ENCODE measurements around the gene ETS2.

Gene ETS2

GRCh38 chr21:38806153-38806941 is 618 bp downstream of the ETS2 start:
- TF ChIP-seq FOXM1 (IDR thresholded peaks at IDR 0.05; ENCODE audit: borderline replicate concordance, low read depth) = no peak
- TF ChIP-seq ZBTB7A (IDR thresholded peaks at IDR 0.05; ENCODE audit: low read depth) = peak; percentile 84

- TF ChIP-seq RAD21 (IDR thresholded peaks at IDR 0.05; ENCODE audit: low read depth) = no peak
- TF ChIP-seq REST (IDR thresholded peaks at IDR 0.05; ENCODE audit: low read depth) = no peak
- TF ChIP-seq CREB1 (IDR thresholded peaks at IDR 0.05; ENCODE audit: low read depth) = no peak
- TF ChIP-seq TEAD4 (IDR thresholded peaks at IDR 0.05) = no peak
- TF ChIP-seq EGR1 (IDR thresholded peaks at IDR 0.05) = no peak
- no peak for TF ChIP-seq TCF12 (IDR thresholded peaks at IDR 0.05; ENCODE audit: low read depth)
- TF ChIP-seq USF1 (IDR thresholded peaks at IDR 0.05) = no peak
- no peak for TF ChIP-seq NFIC (IDR thresholded peaks at IDR 0.05)
- no peak for TF ChIP-seq ZBTB7A (IDR thresholded peaks at IDR 0.05; ENCODE audit: low read depth)
- TF ChIP-seq MAX (IDR thresholded peaks at IDR 0.05) = no peak
These were observed 1.2 kb downstream of the ETS2 start for GRCh38 chr21:38806942-38807284.

GRCh38 chr21:38807441-38807871 is 1.7 kb downstream of the ETS2 start:
- TF ChIP-seq TAF1 (IDR thresholded peaks at IDR 0.05; ENCODE audit: low read depth) = no peak
- TF ChIP-seq ZBTB7A (IDR thresholded peaks at IDR 0.05; ENCODE audit: low read depth) = no peak
- no peak for TF ChIP-seq EP300 (IDR thresholded peaks at IDR 0.05; ENCODE audit: borderline replicate concordance)
- TF ChIP-seq CREB1 (IDR thresholded peaks at IDR 0.05; ENCODE audit: low read depth) = no peak
- no peak for TF ChIP-seq TEAD4 (IDR thresholded peaks at IDR 0.05)
- no peak for TF ChIP-seq YY1 (IDR thresholded peaks at IDR 0.05; ENCODE audit: low read depth)
- no peak for TF ChIP-seq EGR1 (IDR thresholded peaks at IDR 0.05)
- TF ChIP-seq MAX (IDR thresholded peaks at IDR 0.05) = no peak
- no peak for TF ChIP-seq CEBPB (IDR thresholded peaks at IDR 0.05)
- TF ChIP-seq TCF12 (IDR thresholded peaks at IDR 0.05; ENCODE audit: low read depth) = no peak
- TF ChIP-seq NFIC (IDR thresholded peaks at IDR 0.05) = no peak
- no peak for TF ChIP-seq USF1 (IDR thresholded peaks at IDR 0.05)

GRCh38 chr21:38807986-38808385 is 2.3 kb downstream of the ETS2 start:
- TF ChIP-seq CEBPB (IDR thresholded peaks at IDR 0.05) (no peak), EP300 (IDR thresholded peaks at IDR 0.05; ENCODE audit: borderline replicate concordance) (no peak), TAF1 (IDR thresholded peaks at IDR 0.05; ENCODE audit: low read depth) (no peak), USF1 (IDR thresholded peaks at IDR 0.05) (no peak), CREB1 (IDR thresholded peaks at IDR 0.05; ENCODE audit: low read depth) (no peak), MAX (IDR thresholded peaks at IDR 0.05) (no peak), EGR1 (IDR thresholded peaks at IDR 0.05) (no peak), TCF12 (IDR thresholded peaks at IDR 0.05; ENCODE audit: low read depth) (no peak), REST (IDR thresholded peaks at IDR 0.05; ENCODE audit: low read depth) (no peak), RAD21 (IDR thresholded peaks at IDR 0.05; ENCODE audit: low read depth) (no peak), TEAD4 (IDR thresholded peaks at IDR 0.05) (no peak), NFIC (IDR thresholded peaks at IDR 0.05) (no peak), YY1 (IDR thresholded peaks at IDR 0.05; ENCODE audit: low read depth) (no peak), ZBTB7A (IDR thresholded peaks at IDR 0.05; ENCODE audit: low read depth) (no peak), FOXM1 (IDR thresholded peaks at IDR 0.05; ENCODE audit: borderline replicate concordance, low read depth) (no peak)

GRCh38 chr21:38809198-38809878 is 3.6 kb downstream of the ETS2 start:
- TF ChIP-seq TAF1 (IDR thresholded peaks at IDR 0.05; ENCODE audit: low read depth) = no peak
- TF ChIP-seq CEBPB (IDR thresholded peaks at IDR 0.05) = no peak
- no peak for TF ChIP-seq YY1 (IDR thresholded peaks at IDR 0.05; ENCODE audit: low read depth)
- TF ChIP-seq USF1 (IDR thresholded peaks at IDR 0.05) = no peak
- TF ChIP-seq TCF12 (IDR thresholded peaks at IDR 0.05; ENCODE audit: low read depth) = no peak

Data from Ishikawa (cell line).